Measurements from ENCODE around the gene ATRX.
"Not testable (repeated sequence)": the region's sequence is repeated elsewhere in the genome, so short reads cannot be mapped to it uniquely, and the experiment has no call there.

Gene ATRX

DNA sequence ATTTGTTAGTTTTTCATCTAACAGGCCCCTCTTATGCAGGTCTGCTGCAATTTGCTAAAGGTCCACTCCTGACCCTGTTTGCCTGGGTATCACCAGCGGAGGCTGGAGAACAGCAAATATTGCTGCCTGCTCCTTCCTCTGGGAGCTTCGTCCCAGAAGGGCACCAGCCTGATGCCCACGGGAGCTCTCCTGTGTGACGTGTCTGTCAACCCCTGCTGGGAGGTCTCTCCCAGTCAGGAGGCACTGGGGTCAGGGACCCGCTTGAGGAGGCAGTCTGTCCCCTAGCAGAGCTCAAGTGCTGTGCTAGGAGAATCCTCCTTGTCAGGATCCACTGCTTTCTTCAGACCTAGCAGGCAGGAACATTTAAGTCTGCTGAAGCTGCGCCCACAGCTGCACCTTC is 30.5 kb downstream of the ATRX start:
- DNase-seq, result no peak
- no peak overlapping the region for H3K4me3 Mint-ChIP-seq
- no peak overlapping the region for H3K27ac Mint-ChIP-seq
- no peaks in the 10 kb centered on the region for H3K9me3 Mint-ChIP-seq
- peaks cover 7% of the 10 kb centered on the region for H3K27me3 Mint-ChIP-seq
- H3K36me3 Mint-ChIP-seq (ENCODE audit: low read depth), result peaks cover 19% of the 10 kb centered on the region
- H3K4me1 Mint-ChIP-seq (ENCODE audit: low read depth), result peaks cover 4% of the 10 kb centered on the region

GRCh38 chrX:77753942-77754341 is 32.1 kb downstream of the ATRX start:
- H3K27ac Mint-ChIP-seq; DNase-seq; H3K9me3 Mint-ChIP-seq; H3K4me3 Mint-ChIP-seq; H3K27me3 Mint-ChIP-seq; H3K4me1 Mint-ChIP-seq (ENCODE audit: low read depth): not testable (repeated sequence)
- peaks cover 17% of the 10 kb centered on the region for H3K36me3 Mint-ChIP-seq (ENCODE audit: low read depth)

DNA sequence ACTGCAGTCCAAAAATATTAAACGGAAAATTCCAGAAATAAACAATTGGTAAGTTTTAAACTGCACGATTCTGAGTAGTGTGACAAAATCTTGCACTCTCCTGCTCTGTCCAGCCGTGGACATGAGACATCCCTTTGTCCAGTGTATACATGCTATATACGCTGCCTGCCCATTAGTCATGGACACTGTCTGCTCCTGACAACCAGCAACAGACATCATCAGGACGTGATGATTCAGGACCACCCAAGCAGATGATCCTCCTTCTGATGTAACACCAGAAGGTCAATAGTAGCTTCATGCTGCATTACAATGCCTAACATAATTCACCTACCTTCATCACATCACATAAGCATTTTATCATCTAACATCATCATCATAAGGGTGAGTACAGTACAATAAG is 36.3 kb downstream of the ATRX start:
- Mint-ChIP-seq H3K9me3 (no peaks in the 10 kb centered on the region), H3K27me3 (peaks cover 3% of the 10 kb centered on the region), H3K36me3 (ENCODE audit: low read depth) (peaks cover 4% of the 10 kb centered on the region), H3K27ac (no peak overlapping the region), H3K4me3 (no peak overlapping the region), H3K4me1 (ENCODE audit: low read depth) (peaks cover 23% of the 10 kb centered on the region)
- no peak for DNase-seq

- Mint-ChIP-seq H3K4me3 (no peak overlapping the region), H3K27ac (peak overlapping the region; percentile 53), H3K27me3 (peaks cover 4% of the 10 kb centered on the region), H3K36me3 (ENCODE audit: low read depth) (no peaks in the 10 kb centered on the region), H3K4me1 (ENCODE audit: low read depth) (peaks cover 49% of the 10 kb centered on the region), H3K9me3 (no peaks in the 10 kb centered on the region)
- DNase-seq, result no peak
These were observed 42.3 kb downstream of the ATRX start for GRCh38 chrX:77743720-77744119.

DNA sequence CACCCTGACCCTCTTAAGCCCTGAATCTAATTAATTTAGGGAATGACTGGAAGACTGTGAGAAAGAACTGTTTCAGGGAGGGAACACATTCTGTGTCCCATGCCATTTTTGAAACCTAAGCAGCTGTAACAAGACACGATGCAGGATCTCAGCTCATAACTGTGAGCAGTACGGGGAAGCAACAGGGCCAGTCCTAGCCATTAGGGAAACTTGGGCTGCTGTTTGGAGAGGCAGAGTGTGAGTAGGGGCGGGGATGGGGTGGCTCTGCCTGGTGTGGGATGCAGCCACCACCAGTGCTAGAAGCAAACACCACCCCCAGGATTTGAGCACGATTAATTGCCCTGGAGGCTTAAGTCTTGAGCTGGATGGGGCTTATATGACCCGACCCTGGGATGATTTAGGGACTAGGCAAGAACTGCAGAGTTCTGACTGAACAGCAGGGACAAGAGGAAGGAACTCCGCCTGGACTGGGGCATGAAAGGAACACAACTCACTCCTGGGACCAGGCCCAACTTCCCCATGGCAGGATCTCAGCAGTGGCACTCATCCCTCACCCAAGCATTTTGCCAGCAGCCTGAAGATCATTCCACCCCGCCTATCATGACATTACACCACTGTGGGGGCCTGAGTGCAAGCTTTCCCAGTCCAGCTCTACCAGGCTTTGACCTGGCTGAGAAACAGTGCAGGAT is 43.1 kb downstream of the ATRX start:
- H3K4me1 Mint-ChIP-seq (ENCODE audit: low read depth), result peaks cover 46% of the 10 kb centered on the region
- H3K27ac Mint-ChIP-seq, result no peak overlapping the region
- H3K36me3 Mint-ChIP-seq (ENCODE audit: low read depth), result no peaks in the 10 kb centered on the region
- no peak for DNase-seq
- H3K9me3 Mint-ChIP-seq, result no peaks in the 10 kb centered on the region
- H3K4me3 Mint-ChIP-seq, result no peak overlapping the region
- H3K27me3 Mint-ChIP-seq, result peaks cover 4% of the 10 kb centered on the region

DNA sequence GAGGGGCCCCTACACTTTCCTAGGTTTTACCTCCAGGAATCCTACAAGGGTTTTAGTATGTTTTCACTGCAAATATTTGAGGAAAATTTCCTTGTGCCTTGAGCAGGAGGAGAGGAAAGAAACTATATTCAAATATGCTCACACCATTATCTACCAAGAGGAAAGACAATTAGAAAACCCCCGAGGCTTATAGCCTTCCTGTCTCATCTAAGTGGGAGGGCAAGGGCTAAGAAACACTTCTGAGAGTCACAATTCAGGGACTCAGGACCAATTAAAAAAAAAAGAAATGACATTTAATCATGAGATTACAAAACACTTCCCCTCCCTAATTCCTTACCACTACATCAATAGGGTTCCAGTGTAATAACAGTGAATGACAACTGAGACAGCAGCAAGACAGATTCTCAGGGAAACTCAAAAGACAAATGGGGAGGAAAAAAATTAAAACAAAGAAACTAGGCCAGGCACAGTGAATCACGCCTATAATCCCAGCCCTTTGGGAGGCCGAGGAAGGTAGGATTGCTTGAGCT is 45.6 kb downstream of the ATRX start:
- DNase-seq, result no peak
- H3K9me3 Mint-ChIP-seq, result no peaks in the 10 kb centered on the region
- peak overlapping the region; percentile 53 for H3K27ac Mint-ChIP-seq
- H3K4me3 Mint-ChIP-seq, result no peak overlapping the region
- peaks cover 7% of the 10 kb centered on the region for H3K36me3 Mint-ChIP-seq (ENCODE audit: low read depth)
- H3K4me1 Mint-ChIP-seq (ENCODE audit: low read depth), result peaks cover 40% of the 10 kb centered on the region
- peaks cover 4% of the 10 kb centered on the region for H3K27me3 Mint-ChIP-seq

GRCh38 chrX:77733342-77733741 is 52.7 kb downstream of the ATRX start:
- Mint-ChIP-seq H3K4me1 (ENCODE audit: low read depth) (peaks cover 31% of the 10 kb centered on the region), H3K4me3 (no peak overlapping the region), H3K9me3 (no peaks in the 10 kb centered on the region), H3K27me3 (no peaks in the 10 kb centered on the region), H3K27ac (peak overlapping the region; percentile 44), H3K36me3 (ENCODE audit: low read depth) (peaks cover 7% of the 10 kb centered on the region)
- no peak for DNase-seq

DNA sequence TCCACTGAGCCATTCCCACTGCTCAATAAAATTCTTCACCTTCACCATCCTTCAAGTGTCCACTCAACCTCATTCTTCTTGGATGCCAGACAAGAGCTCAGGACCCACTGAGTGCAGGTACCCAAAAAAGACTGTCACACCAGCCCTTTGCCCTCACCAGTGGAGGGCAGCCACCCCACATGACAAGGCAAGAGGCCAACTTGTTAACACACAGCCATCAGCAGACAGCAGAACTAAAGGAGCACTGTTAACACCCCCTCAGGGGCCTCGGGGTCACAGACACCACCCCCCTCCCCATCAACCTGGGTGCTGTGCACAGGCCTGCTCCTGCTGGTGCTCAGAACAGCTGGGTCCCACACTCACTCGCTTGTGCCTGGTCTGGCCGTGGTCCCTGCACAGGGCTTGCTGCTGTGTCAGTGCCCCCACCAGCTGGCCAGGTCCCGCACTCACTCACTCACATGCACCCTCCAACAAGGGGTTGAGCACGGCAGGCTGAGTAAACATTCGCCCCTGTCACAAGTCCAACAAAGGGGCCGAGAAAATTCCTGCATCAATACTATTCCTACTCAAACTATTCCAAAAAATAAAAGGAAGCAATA is 54.1 kb downstream of the ATRX start:
- H3K27me3 Mint-ChIP-seq, result peaks cover 3% of the 10 kb centered on the region
- H3K36me3 Mint-ChIP-seq (ENCODE audit: low read depth), result peaks cover 9% of the 10 kb centered on the region
- no peak overlapping the region for H3K4me3 Mint-ChIP-seq
- DNase-seq, result no peak
- H3K27ac Mint-ChIP-seq, result no peak overlapping the region
- peaks cover 31% of the 10 kb centered on the region for H3K4me1 Mint-ChIP-seq (ENCODE audit: low read depth)
- no peaks in the 10 kb centered on the region for H3K9me3 Mint-ChIP-seq

DNA sequence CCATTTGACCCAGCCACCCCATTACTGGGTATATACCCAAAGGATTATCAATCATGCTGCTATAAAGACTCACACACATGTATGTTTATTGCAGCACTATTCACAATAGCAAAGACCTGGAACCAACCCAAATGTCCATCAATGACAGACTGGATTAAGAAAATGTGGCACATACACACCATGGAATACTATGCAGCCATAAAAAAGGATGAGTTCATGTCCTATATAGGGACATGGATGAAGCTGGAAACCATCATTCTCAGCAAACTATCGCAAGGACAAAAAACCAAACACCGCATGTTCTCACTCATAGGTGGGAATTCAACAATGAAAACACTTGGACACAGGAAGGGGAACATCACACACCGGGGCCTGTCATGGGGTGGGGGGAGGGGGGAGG is 59.9 kb downstream of the ATRX start:
- Mint-ChIP-seq H3K27me3 (peaks cover 14% of the 10 kb centered on the region), H3K4me1 (ENCODE audit: low read depth) (peaks cover 25% of the 10 kb centered on the region)
- not testable (repeated sequence) for DNase-seq; H3K27ac Mint-ChIP-seq; H3K9me3 Mint-ChIP-seq; H3K36me3 Mint-ChIP-seq (ENCODE audit: low read depth); H3K4me3 Mint-ChIP-seq

- Mint-ChIP-seq H3K9me3 (peaks cover 6% of the 10 kb centered on the region), H3K27ac (no peak overlapping the region)
- DNase-seq, result no peak
These were observed 62.3 kb downstream of the ATRX start for GRCh38 chrX:77723681-77724080.

GRCh38 chrX:77719388-77719787 is 66.6 kb downstream of the ATRX start:
- DNase-seq, result no peak
- Mint-ChIP-seq H3K27ac (peak overlapping the region; percentile 31), H3K4me1 (ENCODE audit: low read depth) (peaks cover 38% of the 10 kb centered on the region), H3K4me3 (no peak overlapping the region), H3K36me3 (ENCODE audit: low read depth) (peaks cover 24% of the 10 kb centered on the region), H3K27me3 (peaks cover 6% of the 10 kb centered on the region), H3K9me3 (peaks cover 6% of the 10 kb centered on the region)

More at GRCh38 chrX:77723681-77724080, 62.3 kb downstream of the ATRX start:
- Mint-ChIP-seq H3K4me3 (no peak overlapping the region), H3K27me3 (peaks cover 14% of the 10 kb centered on the region), H3K36me3 (ENCODE audit: low read depth) (peaks cover 6% of the 10 kb centered on the region), H3K4me1 (ENCODE audit: low read depth) (peaks cover 40% of the 10 kb centered on the region)

DNA sequence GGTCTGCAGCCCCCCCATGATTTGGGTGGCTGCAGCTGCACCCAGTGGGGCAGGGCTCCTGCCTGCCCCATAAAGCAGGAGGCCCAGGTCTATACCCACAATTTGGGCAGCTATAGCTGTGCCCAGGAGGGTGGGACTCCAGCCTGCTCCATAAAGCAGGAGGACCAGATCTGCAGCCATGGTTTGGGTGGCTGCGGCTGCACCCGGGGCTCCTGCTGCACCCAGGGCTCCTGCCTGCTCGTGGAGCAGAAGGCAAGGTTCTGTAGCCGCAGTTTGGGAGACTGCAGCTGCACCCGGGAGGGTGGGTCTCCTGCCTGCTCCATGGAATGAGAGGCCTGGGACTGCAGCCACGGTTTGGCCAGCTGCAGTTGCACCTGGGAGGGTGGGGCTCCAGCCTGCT is 81.1 kb downstream of the ATRX start:
- DNase-seq, result no peak
- Mint-ChIP-seq H3K4me3 (no peak overlapping the region), H3K27ac (no peak overlapping the region), H3K36me3 (ENCODE audit: low read depth) (peaks cover 22% of the 10 kb centered on the region), H3K9me3 (no peaks in the 10 kb centered on the region), H3K27me3 (peaks cover 6% of the 10 kb centered on the region), H3K4me1 (ENCODE audit: low read depth) (peaks cover 7% of the 10 kb centered on the region)

DNA sequence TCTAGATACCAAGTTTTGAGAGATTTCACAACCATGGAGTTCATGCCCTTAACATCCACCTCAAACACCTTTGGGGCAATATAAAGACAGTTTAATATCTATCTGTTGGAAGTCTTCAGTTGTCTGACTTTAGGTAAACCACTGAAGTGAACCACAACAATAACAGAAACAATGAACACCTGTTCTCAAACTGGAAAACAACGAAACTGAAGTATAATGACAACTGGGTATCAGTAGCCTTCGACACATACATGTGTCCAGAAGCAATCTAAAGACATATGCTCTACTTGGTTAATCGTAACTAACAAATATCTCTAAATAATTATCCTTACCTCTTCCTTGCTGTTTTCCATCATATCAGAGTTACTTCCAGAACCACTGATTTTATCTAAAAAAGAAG is 87.8 kb downstream of the ATRX start:
- Mint-ChIP-seq H3K4me1 (ENCODE audit: low read depth) (peaks cover 22% of the 10 kb centered on the region), H3K4me3 (no peak overlapping the region), H3K27ac (no peak overlapping the region)

GRCh38 chrX:77694491-77694890 is 91.5 kb downstream of the ATRX start:
- no peaks in the 10 kb centered on the region for H3K9me3 Mint-ChIP-seq
- H3K27me3 Mint-ChIP-seq, result peaks cover 4% of the 10 kb centered on the region
- no peak for DNase-seq
- peaks cover 54% of the 10 kb centered on the region for H3K36me3 Mint-ChIP-seq (ENCODE audit: low read depth)
- peaks cover 15% of the 10 kb centered on the region for H3K4me1 Mint-ChIP-seq (ENCODE audit: low read depth)
- no peak overlapping the region for H3K4me3 Mint-ChIP-seq
- peak overlapping the region; percentile 29 for H3K27ac Mint-ChIP-seq

More for the DNA sequence above, 87.8 kb downstream of the ATRX start:
- peaks cover 48% of the 10 kb centered on the region for H3K36me3 Mint-ChIP-seq (ENCODE audit: low read depth)
- H3K27me3 Mint-ChIP-seq, result peaks cover 4% of the 10 kb centered on the region
- no peak for DNase-seq
- H3K9me3 Mint-ChIP-seq, result no peaks in the 10 kb centered on the region

DNA sequence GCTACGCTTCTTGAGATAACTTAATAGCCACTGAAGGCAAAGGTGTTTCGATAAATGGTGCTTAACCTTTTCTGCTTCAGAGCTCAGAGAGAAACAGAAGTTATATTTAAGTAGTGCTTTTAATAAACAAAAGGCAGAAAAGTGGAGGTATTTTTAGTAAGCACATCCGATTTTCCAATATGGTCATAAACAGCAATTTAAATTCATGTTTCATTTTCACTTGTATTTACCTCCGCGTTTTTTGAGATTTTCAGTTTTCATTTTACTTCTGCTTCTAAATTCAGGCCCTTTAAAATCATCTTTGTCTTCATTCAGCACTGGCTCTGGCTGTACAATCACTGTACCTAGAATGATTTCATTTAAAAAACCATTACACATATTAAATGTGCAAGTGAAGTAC is 92.4 kb downstream of the ATRX start:
- H3K4me3 Mint-ChIP-seq, result no peak overlapping the region
- DNase-seq, result no peak
- no peaks in the 10 kb centered on the region for H3K27me3 Mint-ChIP-seq
- no peak overlapping the region for H3K27ac Mint-ChIP-seq
- no peaks in the 10 kb centered on the region for H3K9me3 Mint-ChIP-seq
- H3K36me3 Mint-ChIP-seq (ENCODE audit: low read depth), result peaks cover 57% of the 10 kb centered on the region
- peaks cover 11% of the 10 kb centered on the region for H3K4me1 Mint-ChIP-seq (ENCODE audit: low read depth)

Measured in activated T-cell treated with anti-CD3 and anti-CD28 coated beads, Interleukin-2, amount 50 U/mL, for 24 hours (primary cell).